Loucy (cell line): ENCODE data around the gene UVRAG.

Experiments
- CTCF ChIP-seq: fragments of 200-600 bp; sonication (generic); conservative IDR thresholded peaks from 2 replicates; pipeline ENCODE4 v1.5.1; 2014; ENCODE audit warnings: mild to moderate bottlenecking, antibody characterized with exemption, low read length
- EZH2phosphoT487 ChIP-seq: fragments of 200-600 bp; IDR thresholded peaks from 2 replicates; pipeline ENCODE4 v1.6.1; 2018; ENCODE audit warnings: antibody characterized with exemption, mild to moderate bottlenecking, moderate library complexity, borderline replicate concordance

GRCh38 chr11:75919525-75919924 is 104.5 kb downstream of the UVRAG start:
- no peak for TF ChIP-seq CTCF
- TF ChIP-seq EZH2phosphoT487: no peak
